ENCODE data around the gene ACADSB.

DNA sequence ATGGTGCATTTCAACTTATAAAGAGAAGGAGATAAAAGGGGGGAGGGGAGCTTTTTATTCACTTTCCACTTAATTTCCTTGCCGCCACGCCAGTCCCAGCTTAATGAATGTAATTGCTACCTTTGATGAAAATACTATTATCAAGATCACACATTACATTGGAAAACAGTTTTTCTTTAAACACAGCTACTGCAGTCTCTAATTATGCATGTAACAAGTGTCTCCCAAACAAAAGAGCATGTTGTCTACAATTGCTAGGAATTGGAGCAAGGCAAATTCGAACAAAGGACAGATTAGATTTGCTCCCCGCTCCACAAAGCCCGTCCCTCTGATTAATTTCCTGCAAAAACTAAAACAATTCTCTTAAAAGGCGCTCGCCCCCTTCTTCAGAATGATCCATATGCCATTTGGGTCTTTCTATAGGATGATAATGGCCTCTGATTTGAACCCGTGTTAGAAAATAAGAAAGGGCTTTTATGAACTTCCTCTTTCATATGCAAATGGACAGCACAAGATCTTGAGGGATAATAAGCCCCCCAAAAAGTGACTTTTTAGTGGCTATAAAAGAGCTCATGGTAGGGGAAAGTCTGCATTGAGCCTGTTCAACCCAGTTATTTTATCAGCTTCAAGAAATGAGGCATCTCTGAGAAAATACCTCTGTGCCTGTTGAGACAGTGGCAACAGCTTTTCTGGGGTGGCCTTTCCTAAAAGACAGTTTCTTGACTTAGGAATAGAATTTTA, 60.6 kb downstream of the ACADSB start:
- TF ChIP-seq, protein P1, sequence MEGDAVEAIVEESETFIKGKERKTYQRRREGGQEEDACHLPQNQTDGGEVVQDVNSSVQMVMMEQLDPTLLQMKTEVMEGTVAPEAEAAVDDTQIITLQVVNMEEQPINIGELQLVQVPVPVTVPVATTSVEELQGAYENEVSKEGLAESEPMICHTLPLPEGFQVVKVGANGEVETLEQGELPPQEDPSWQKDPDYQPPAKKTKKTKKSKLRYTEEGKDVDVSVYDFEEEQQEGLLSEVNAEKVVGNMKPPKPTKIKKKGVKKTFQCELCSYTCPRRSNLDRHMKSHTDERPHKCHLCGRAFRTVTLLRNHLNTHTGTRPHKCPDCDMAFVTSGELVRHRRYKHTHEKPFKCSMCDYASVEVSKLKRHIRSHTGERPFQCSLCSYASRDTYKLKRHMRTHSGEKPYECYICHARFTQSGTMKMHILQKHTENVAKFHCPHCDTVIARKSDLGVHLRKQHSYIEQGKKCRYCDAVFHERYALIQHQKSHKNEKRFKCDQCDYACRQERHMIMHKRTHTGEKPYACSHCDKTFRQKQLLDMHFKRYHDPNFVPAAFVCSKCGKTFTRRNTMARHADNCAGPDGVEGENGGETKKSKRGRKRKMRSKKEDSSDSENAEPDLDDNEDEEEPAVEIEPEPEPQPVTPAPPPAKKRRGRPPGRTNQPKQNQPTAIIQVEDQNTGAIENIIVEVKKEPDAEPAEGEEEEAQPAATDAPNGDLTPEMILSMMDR (conservative IDR thresholded peaks at IDR 0.05) = no peak
- TF ChIP-seq EZH2 (IDR thresholded peaks at IDR 0.05; ENCODE audit: low read depth) = no peak
